HepG2 (cell line): ENCODE measurements around the gene WNT3. TPM values are rescaled to one million over a fixed set of nuclear protein-coding genes. Genes with fewer than 3 reads are reported as not detected.

Source experiments
- CC2D1A ChIP-seq: sonication (generic); formaldehyde crosslinking; IDR thresholded peaks from 2 replicates; pipeline ENCODE4 v1.8.1; 2023; ENCODE audit warnings: mild to moderate bottlenecking, missing genetic modification reagents
- GATAD1 ChIP-seq: IDR thresholded peaks from 2 replicates; pipeline ENCODE4 v1.6.1; 2016; ENCODE audit warnings: missing genetic modification reagents, missing compliant biosample characterization
- IKZF1 ChIP-seq: fragments of 450-650 bp; IDR thresholded peaks from 2 replicates; pipeline ENCODE4 v1.7.1; 2016
- KDM4B ChIP-seq: sonication (generic); formaldehyde crosslinking; IDR thresholded peaks from 2 replicates; pipeline ENCODE4 v1.4.0; 2020; ENCODE audit warnings: missing genetic modification reagents
- KLF12 ChIP-seq: sonication (generic); formaldehyde crosslinking; IDR thresholded peaks from 2 replicates; pipeline ENCODE4 v1.4.0; 2020; ENCODE audit warnings: missing genetic modification reagents, borderline replicate concordance
- ONECUT2 ChIP-seq: sonication (generic); formaldehyde crosslinking; IDR thresholded peaks from 2 replicates; pipeline ENCODE4 v1.4.0; 2020; ENCODE audit warnings: missing genetic modification reagents
- SMAD3 ChIP-seq: sonication (generic); formaldehyde crosslinking; IDR thresholded peaks from 2 replicates; pipeline ENCODE4 v1.4.0; 2020; ENCODE audit warnings: missing genetic modification reagents
- ZBTB3 ChIP-seq: sonication (generic); formaldehyde crosslinking; IDR thresholded peaks from 2 replicates; pipeline ENCODE4 v1.4.0; 2020; ENCODE audit warnings: low read depth, mild to moderate bottlenecking, moderate library complexity, missing genetic modification reagents, borderline replicate concordance
- ZNF20 ChIP-seq: sonication (generic); formaldehyde crosslinking; IDR thresholded peaks from 2 replicates; pipeline ENCODE4 v1.4.0; 2020; ENCODE audit warnings: mild to moderate bottlenecking, moderate library complexity, missing genetic modification reagents
- ZNF274 ChIP-seq: sonication (generic); formaldehyde crosslinking; IDR thresholded peaks from 2 replicates; pipeline ENCODE4 v1.5.1; 2020; ENCODE audit warnings: mild to moderate bottlenecking, missing genetic modification reagents
- ZNF350 ChIP-seq: sonication (generic); formaldehyde crosslinking; IDR thresholded peaks from 2 replicates; pipeline ENCODE4 v1.4.0; 2020; ENCODE audit warnings: mild to moderate bottlenecking, low read depth, missing genetic modification reagents, borderline replicate concordance
- ZZZ3 ChIP-seq: sonication (generic); formaldehyde crosslinking; IDR thresholded peaks from 2 replicates; pipeline ENCODE4 v1.4.0; 2020; ENCODE audit warnings: missing genetic modification reagents, mild to moderate bottlenecking, borderline replicate concordance
- polyA plus RNA-seq, 8 experiments: library from polyadenylated mRNA; depleted of rRNA in 3 of 8; stranded (reverse) in 7 of 8; unstranded in 1 of 8; fragments of >200 nt; fragmentation: Illumina TruSeq in 4 of 8; extraction: Trizol in 4 of 8; gene quantifications; 2 replicates each; pipeline versions ENCODE4 v1.2.1 to v1.2.3, GENCODE V29; 2011 to 2016; ENCODE audit warnings: low read depth in 4 of 8, missing spikeins in 1 of 8, mixed read lengths in 1 of 8; ENCODE audit not compliant: insufficient read depth in 1 of 8
- total RNA-seq, 5 experiments: library from RNA; depleted of rRNA; stranded (reverse); fragments of >200 nt; fragmentation: Illumina TruSeq; extraction: Trizol; gene quantifications; 2 replicates each; pipeline ENCODE4 v1.2.3, GENCODE V29; 2016; ENCODE audit warnings: low read depth in 1 of 5
- TF ChIP-seq, protein P1 (sequence below): sonication (generic); formaldehyde crosslinking; IDR thresholded peaks from 2 replicates; pipeline ENCODE4 v1.4.0; 2020; ENCODE audit warnings: missing genetic modification reagents
- TF ChIP-seq, protein P2 (sequence below): sonication (generic); formaldehyde crosslinking; IDR thresholded peaks from 2 replicates; pipeline ENCODE4 v1.4.0; 2020; ENCODE audit warnings: missing genetic modification reagents
- TF ChIP-seq, protein P3 (sequence below): sonication (generic); formaldehyde crosslinking; IDR thresholded peaks from 2 replicates; pipeline ENCODE4 v1.4.0; 2020; ENCODE audit warnings: missing genetic modification reagents, borderline replicate concordance
- TF ChIP-seq, protein P4 (sequence below): sonication (generic); formaldehyde crosslinking; IDR thresholded peaks from 2 replicates; pipeline ENCODE4 v1.8.1; 2022; ENCODE audit warnings: mild to moderate bottlenecking, missing genetic modification reagents
- TF ChIP-seq, protein P5 (sequence below), 2 experiments: IDR thresholded peaks; 2 replicates each; pipeline ENCODE4 v1.6.1; 2011 to 2012; ENCODE audit warnings: low read length in 2 of 2, borderline replicate concordance in 1 of 2, low read depth in 1 of 2, mild to moderate bottlenecking in 1 of 2, moderate library complexity in 1 of 2

Gene WNT3
- total and polyA plus RNA-seq, 2 of the 13 experiments (the other 11 are each of a cell fraction or from before 2014, with no cell fraction given), result 8.5 to 10.3 TPM

DNA sequence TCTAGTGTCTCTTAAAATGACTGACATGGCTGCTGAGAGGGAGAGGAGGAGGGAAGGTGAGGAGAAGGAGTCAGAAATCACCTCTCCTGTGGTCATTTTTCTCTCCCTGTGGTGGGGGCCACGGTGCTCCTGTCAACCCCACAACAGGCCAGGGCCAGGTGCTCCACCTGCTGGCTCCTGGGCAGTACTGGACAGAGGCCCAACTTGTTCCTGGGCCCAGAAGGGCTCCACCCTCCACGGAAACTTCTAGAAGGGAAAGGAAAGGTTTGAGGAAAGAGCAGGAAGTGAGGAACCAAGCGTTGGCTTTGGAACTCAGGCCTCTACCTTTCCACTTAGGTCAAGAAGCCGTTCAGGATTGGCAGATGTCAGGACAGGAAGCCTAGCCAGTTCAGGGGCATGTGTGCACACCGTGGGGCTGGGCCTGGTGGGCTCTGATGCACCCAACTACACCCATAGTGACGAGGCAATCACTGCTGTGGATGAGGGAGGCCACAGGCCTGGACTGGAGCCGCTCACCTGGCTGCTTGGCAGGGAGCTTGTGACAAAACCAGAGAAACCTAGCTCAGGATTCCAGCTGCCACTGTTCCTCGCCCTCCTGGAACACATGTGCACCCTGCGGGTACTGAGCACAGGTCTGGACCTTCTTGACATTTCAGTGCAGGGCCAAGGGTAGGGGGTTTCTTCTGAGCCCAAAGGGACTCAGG is 36.1 kb downstream of the WNT3 start (continued):
- TF ChIP-seq ZNF350 (CRISPR knock-in tag) (peak; percentile 64), GATAD1 (CRISPR knock-in tag) (no peak), KLF12 (no peak), ZNF274 (CRISPR knock-in tag) (0 out of 2 replicates have a peak, but pooled peaks have one; percentile 15), ONECUT2 (no peak), ZNF20 (CRISPR knock-in tag) (no peak), ZBTB3 (no peak), ZZZ3 (CRISPR knock-in tag) (0 out of 2 replicates have a peak, but pooled peaks have one; percentile 64), KDM4B (0 out of 2 replicates have a peak, but pooled peaks have one; percentile 22), CC2D1A (no peak), IKZF1 (no peak), SMAD3 (CRISPR knock-in tag) (no peak)
- TF ChIP-seq, protein P1, sequence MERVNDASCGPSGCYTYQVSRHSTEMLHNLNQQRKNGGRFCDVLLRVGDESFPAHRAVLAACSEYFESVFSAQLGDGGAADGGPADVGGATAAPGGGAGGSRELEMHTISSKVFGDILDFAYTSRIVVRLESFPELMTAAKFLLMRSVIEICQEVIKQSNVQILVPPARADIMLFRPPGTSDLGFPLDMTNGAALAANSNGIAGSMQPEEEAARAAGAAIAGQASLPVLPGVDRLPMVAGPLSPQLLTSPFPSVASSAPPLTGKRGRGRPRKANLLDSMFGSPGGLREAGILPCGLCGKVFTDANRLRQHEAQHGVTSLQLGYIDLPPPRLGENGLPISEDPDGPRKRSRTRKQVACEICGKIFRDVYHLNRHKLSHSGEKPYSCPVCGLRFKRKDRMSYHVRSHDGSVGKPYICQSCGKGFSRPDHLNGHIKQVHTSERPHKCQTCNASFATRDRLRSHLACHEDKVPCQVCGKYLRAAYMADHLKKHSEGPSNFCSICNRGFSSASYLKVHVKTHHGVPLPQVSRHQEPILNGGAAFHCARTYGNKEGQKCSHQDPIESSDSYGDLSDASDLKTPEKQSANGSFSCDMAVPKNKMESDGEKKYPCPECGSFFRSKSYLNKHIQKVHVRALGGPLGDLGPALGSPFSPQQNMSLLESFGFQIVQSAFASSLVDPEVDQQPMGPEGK (CRISPR knock-in tag), result peak; percentile 98
- TF ChIP-seq, protein P2, sequence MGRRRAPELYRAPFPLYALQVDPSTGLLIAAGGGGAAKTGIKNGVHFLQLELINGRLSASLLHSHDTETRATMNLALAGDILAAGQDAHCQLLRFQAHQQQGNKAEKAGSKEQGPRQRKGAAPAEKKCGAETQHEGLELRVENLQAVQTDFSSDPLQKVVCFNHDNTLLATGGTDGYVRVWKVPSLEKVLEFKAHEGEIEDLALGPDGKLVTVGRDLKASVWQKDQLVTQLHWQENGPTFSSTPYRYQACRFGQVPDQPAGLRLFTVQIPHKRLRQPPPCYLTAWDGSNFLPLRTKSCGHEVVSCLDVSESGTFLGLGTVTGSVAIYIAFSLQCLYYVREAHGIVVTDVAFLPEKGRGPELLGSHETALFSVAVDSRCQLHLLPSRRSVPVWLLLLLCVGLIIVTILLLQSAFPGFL (CRISPR knock-in tag), result no peak
- TF ChIP-seq, protein P3, sequence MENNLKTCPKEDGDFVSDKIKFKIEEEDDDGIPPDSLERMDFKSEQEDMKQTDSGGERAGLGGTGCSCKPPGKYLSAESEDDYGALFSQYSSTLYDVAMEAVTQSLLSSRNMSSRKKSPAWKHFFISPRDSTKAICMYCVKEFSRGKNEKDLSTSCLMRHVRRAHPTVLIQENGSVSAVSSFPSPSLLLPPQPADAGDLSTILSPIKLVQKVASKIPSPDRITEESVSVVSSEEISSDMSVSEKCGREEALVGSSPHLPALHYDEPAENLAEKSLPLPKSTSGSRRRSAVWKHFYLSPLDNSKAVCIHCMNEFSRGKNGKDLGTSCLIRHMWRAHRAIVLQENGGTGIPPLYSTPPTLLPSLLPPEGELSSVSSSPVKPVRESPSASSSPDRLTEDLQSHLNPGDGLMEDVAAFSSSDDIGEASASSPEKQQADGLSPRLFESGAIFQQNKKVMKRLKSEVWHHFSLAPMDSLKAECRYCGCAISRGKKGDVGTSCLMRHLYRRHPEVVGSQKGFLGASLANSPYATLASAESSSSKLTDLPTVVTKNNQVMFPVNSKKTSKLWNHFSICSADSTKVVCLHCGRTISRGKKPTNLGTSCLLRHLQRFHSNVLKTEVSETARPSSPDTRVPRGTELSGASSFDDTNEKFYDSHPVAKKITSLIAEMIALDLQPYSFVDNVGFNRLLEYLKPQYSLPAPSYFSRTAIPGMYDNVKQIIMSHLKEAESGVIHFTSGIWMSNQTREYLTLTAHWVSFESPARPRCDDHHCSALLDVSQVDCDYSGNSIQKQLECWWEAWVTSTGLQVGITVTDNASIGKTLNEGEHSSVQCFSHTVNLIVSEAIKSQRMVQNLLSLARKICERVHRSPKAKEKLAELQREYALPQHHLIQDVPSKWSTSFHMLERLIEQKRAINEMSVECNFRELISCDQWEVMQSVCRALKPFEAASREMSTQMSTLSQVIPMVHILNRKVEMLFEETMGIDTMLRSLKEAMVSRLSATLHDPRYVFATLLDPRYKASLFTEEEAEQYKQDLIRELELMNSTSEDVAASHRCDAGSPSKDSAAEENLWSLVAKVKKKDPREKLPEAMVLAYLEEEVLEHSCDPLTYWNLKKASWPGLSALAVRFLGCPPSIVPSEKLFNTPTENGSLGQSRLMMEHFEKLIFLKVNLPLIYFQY, result peak; percentile 92
- TF ChIP-seq, protein P4, sequence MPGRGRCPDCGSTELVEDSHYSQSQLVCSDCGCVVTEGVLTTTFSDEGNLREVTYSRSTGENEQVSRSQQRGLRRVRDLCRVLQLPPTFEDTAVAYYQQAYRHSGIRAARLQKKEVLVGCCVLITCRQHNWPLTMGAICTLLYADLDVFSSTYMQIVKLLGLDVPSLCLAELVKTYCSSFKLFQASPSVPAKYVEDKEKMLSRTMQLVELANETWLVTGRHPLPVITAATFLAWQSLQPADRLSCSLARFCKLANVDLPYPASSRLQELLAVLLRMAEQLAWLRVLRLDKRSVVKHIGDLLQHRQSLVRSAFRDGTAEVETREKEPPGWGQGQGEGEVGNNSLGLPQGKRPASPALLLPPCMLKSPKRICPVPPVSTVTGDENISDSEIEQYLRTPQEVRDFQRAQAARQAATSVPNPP (CRISPR knock-in tag), result no peak
- TF ChIP-seq, protein P5, sequence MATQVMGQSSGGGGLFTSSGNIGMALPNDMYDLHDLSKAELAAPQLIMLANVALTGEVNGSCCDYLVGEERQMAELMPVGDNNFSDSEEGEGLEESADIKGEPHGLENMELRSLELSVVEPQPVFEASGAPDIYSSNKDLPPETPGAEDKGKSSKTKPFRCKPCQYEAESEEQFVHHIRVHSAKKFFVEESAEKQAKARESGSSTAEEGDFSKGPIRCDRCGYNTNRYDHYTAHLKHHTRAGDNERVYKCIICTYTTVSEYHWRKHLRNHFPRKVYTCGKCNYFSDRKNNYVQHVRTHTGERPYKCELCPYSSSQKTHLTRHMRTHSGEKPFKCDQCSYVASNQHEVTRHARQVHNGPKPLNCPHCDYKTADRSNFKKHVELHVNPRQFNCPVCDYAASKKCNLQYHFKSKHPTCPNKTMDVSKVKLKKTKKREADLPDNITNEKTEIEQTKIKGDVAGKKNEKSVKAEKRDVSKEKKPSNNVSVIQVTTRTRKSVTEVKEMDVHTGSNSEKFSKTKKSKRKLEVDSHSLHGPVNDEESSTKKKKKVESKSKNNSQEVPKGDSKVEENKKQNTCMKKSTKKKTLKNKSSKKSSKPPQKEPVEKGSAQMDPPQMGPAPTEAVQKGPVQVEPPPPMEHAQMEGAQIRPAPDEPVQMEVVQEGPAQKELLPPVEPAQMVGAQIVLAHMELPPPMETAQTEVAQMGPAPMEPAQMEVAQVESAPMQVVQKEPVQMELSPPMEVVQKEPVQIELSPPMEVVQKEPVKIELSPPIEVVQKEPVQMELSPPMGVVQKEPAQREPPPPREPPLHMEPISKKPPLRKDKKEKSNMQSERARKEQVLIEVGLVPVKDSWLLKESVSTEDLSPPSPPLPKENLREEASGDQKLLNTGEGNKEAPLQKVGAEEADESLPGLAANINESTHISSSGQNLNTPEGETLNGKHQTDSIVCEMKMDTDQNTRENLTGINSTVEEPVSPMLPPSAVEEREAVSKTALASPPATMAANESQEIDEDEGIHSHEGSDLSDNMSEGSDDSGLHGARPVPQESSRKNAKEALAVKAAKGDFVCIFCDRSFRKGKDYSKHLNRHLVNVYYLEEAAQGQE (IDR thresholded peaks at IDR 0.05; ENCODE audit: borderline replicate concordance in 1 of 2, low read depth in 1 of 2, low read length in 2 of 2), result no peak
